KMS-11 (cell line): Measurements from ENCODE around the gene KRTAP2-2.
"Not testable (repeated sequence)": the region's sequence is repeated elsewhere in the genome, so short reads cannot be mapped to it uniquely, and the experiment has no call there.

Experiments used
- H2AFZ ChIP-seq: fragments of 200-600 bp; sonication (generic); 2 replicates; pipeline ENCODE4 v1.6.1; 2016; ENCODE audit warnings: antibody characterized with exemption, mixed run types, low read depth
- H3K27ac ChIP-seq: fragments of 200-600 bp; sonication (generic); 2 replicates; pipeline ENCODE4 v1.6.1; 2016; ENCODE audit warnings: mild to moderate bottlenecking, mixed run types
- H3K27me3 ChIP-seq: fragments of 200-600 bp; sonication (generic); 2 replicates; pipeline ENCODE4 v1.6.1; 2017; ENCODE audit warnings: mild to moderate bottlenecking, low read depth, mixed run types, moderate library complexity; ENCODE audit not compliant: insufficient read depth
- H3K36me3 ChIP-seq: fragments of 200-600 bp; sonication (generic); 2 replicates; pipeline ENCODE4 v1.6.1; 2017; ENCODE audit warnings: mild to moderate bottlenecking, mixed run types; ENCODE audit not compliant: insufficient read depth
- H3K4me1 ChIP-seq: fragments of 200-600 bp; sonication (generic); 2 replicates; pipeline ENCODE4 v1.6.1; 2016; ENCODE audit warnings: mild to moderate bottlenecking, low read depth, mixed run types; ENCODE audit not compliant: poor library complexity, severe bottlenecking
- H3K4me2 ChIP-seq: fragments of 200-600 bp; sonication (generic); 2 replicates; pipeline ENCODE4 v1.7.0; 2016; ENCODE audit warnings: mild to moderate bottlenecking, mixed run types
- H3K4me3 ChIP-seq: fragments of 200-600 bp; sonication (generic); IDR thresholded peaks from 2 replicates; pipeline ENCODE4 v1.6.1; 2017; ENCODE audit warnings: low read depth, low read length, mixed read lengths; ENCODE audit not compliant: insufficient read depth
- H3K79me2 ChIP-seq: fragments of 200-600 bp; sonication (generic); 2 replicates; pipeline ENCODE4 v1.6.1; 2016; ENCODE audit warnings: low read depth, mixed run types; ENCODE audit not compliant: insufficient read depth
- H3K9ac ChIP-seq: fragments of 200-600 bp; sonication (generic); 2 replicates; pipeline ENCODE4 v1.6.1; 2016; ENCODE audit warnings: mild to moderate bottlenecking, mixed run types
- H4K20me1 ChIP-seq: fragments of 200-600 bp; sonication (generic); 2 replicates; pipeline ENCODE4 v1.6.1; 2016; ENCODE audit warnings: mild to moderate bottlenecking, mixed run types; ENCODE audit not compliant: insufficient read depth
- CTCF ChIP-seq: fragments of 200-600 bp; sonication (generic); conservative IDR thresholded peaks from 2 replicates; pipeline ENCODE4 v1.6.1; 2017; ENCODE audit warnings: low read depth, mild to moderate bottlenecking, antibody characterized with exemption, low read length, moderate library complexity, mixed read lengths

Gene KRTAP2-2

GRCh38 chr17:41055130-41055529, at the start of gene KRTAP2-2:
Gene KRTAP2-2, minus strand, starts transcription at chr17:41055230. Its CDS starts 19 bp downstream, at chr17:41055211.
- H3K36me3 ChIP-seq, H2AFZ ChIP-seq, H3K9ac ChIP-seq, H3K4me1 ChIP-seq, H3K27me3 ChIP-seq, H4K20me1 ChIP-seq, H3K27ac ChIP-seq, H3K79me2 ChIP-seq, H3K4me3 ChIP-seq, H3K4me2 ChIP-seq: not testable (repeated sequence)

GRCh38 chr17:41104386-41105038, 49.5 kb upstream of the KRTAP2-2 start:
- H3K27ac ChIP-seq, H3K27me3 ChIP-seq, H3K4me2 ChIP-seq, H4K20me1 ChIP-seq, H3K4me3 ChIP-seq, H3K36me3 ChIP-seq, H2AFZ ChIP-seq, H3K79me2 ChIP-seq, H3K9ac ChIP-seq: not testable (repeated sequence)
- peaks cover 12% of the 10 kb centered on the region for H3K4me1 ChIP-seq

- Histone ChIP-seq H4K20me1 (no peaks in the 10 kb centered on the region), H3K27ac (no peak overlapping the region), H3K4me2 (no peak overlapping the region), H2AFZ (no peak overlapping the region), H3K79me2 (no peaks in the 10 kb centered on the region), H3K27me3 (no peaks in the 10 kb centered on the region), H3K36me3 (no peaks in the 10 kb centered on the region), H3K4me3 (no peak overlapping the region), H3K4me1 (peaks cover 11% of the 10 kb centered on the region), H3K9ac (no peak overlapping the region)
- TF ChIP-seq CTCF = no peak
These were observed 48.9 kb upstream of the KRTAP2-2 start for GRCh38 chr17:41103896-41104295.

GRCh38 chr17:41101586-41102259, 46.7 kb upstream of the KRTAP2-2 start, which contains the start of gene KRTAP4-16:
Gene KRTAP4-16, minus strand, starts transcription at chr17:41102209. Its CDS starts 0 bp downstream, at chr17:41102209.
- Histone ChIP-seq H3K27ac (no peak within 1 kb of the TSS), H3K27me3 (no peaks in the 10 kb centered on the region), H3K4me2 (no peak within 1 kb of the TSS), H3K4me1 (no peaks in the 10 kb centered on the region), H3K4me3 (no peak within 1 kb of the TSS), H3K9ac (no peak within 1 kb of the TSS), H2AFZ (no peak within 1 kb of the TSS), H3K36me3 (no peaks in the 10 kb centered on the region), H4K20me1 (no peaks in the 10 kb centered on the region), H3K79me2 (no peaks in the 10 kb centered on the region)
- no peak for TF ChIP-seq CTCF

- not testable (repeated sequence) for H3K36me3 ChIP-seq, H3K9ac ChIP-seq, H3K4me3 ChIP-seq, H3K27ac ChIP-seq, H2AFZ ChIP-seq, H3K4me1 ChIP-seq, H3K4me2 ChIP-seq, H4K20me1 ChIP-seq, H3K79me2 ChIP-seq, H3K27me3 ChIP-seq
These were observed 44.9 kb upstream of the KRTAP2-2 start for GRCh38 chr17:41099682-41100480.
